B cell (primary cell): ENCODE results near the gene ENDOU.

Experiments
- EZH2 ChIP-seq: IDR thresholded peaks from 2 replicates; pipeline ENCODE4 v1.6.1; 2012; ENCODE audit warnings: borderline replicate concordance, low read depth, mild to moderate bottlenecking, moderate library complexity, low read length; ENCODE audit not compliant: insufficient read depth, poor library complexity, severe bottlenecking
- TF ChIP-seq, protein P1 (sequence below): fragments of 200-600 bp; IDR thresholded peaks from one replicate; pipeline ENCODE4 v1.8.0; 2022; ENCODE audit warnings: antibody characterized with exemption, mild to moderate bottlenecking

DNA sequence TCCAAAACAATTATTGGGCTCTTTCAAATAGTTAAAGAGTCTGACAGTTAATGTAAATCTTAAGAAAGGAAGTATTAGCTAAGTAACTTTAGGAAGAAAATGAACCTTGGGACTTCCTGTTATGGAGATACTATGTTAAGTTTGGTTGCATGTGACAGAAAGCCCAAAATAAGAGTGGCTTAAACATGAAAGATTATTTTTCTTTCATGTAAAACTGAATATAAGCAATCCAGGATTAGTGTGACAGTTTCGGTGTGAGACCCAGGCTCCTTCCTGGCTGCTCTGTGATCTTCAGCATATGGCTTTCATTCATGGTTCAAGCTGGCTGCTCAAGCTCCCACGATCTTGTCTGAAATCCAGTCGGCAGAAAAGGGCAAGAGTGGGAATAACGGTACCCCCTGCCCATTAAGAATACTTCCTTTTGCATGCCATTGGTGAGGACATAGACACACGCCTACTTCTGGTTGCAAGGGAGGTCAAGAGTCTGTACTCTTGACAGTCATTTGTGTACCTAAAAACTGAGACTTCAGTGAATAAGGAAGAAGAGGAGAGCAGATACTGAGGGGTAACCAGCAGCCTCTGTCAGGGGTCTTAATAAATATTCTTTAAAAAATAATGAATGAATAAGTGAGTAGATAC, 17.3 kb downstream of the ENDOU start:
- TF ChIP-seq, protein P1, sequence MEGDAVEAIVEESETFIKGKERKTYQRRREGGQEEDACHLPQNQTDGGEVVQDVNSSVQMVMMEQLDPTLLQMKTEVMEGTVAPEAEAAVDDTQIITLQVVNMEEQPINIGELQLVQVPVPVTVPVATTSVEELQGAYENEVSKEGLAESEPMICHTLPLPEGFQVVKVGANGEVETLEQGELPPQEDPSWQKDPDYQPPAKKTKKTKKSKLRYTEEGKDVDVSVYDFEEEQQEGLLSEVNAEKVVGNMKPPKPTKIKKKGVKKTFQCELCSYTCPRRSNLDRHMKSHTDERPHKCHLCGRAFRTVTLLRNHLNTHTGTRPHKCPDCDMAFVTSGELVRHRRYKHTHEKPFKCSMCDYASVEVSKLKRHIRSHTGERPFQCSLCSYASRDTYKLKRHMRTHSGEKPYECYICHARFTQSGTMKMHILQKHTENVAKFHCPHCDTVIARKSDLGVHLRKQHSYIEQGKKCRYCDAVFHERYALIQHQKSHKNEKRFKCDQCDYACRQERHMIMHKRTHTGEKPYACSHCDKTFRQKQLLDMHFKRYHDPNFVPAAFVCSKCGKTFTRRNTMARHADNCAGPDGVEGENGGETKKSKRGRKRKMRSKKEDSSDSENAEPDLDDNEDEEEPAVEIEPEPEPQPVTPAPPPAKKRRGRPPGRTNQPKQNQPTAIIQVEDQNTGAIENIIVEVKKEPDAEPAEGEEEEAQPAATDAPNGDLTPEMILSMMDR = no peak
- no peak for TF ChIP-seq EZH2
